GM20000 (cell line): ENCODE results near the gene ADPGK.

Source experiments
- DNase-seq: peaks from one replicate; pipeline ENCODE4 v3.0.0; 2012; ENCODE audit warnings: low spot score
- CTCF ChIP-seq: IDR thresholded peaks from 2 replicates; pipeline ENCODE4 v1.5.1; 2012; ENCODE audit warnings: mild to moderate bottlenecking, control low read depth; ENCODE audit errors: extremely low read depth, missing control alignments

ADPGK gene

GRCh38 chr15:72787526-72787925, 4.0 kb upstream of the ADPGK start:
- TF ChIP-seq CTCF, result no peak
- DNase-seq, result no peak

GRCh38 chr15:72786676-72787345, 3.3 kb upstream of the ADPGK start:
- DNase-seq, result no peak

DNA sequence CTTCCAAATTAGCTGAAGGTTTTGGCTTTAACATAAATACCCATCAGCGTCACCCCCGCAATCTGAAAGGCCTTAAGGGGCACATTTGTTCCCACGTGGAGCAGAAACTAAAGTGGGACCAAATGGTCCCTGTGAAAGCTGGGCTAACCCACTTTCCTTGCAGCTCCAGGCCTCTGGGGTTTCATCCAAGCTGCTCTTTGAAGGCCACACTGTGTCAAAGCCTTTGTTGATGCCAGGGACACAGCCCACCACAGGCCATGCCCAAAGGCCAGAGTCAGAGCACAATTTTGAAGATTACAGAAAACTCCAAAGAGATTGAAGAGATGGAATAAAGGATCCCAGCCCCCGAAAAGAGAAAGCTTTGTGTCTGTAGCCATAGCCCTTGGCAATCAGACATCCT, 2.7 kb upstream of the ADPGK start:
- no peak for TF ChIP-seq CTCF
- no peak for DNase-seq

More at GRCh38 chr15:72786676-72787345, 3.3 kb upstream of the ADPGK start:
- no peak for TF ChIP-seq CTCF

DNA sequence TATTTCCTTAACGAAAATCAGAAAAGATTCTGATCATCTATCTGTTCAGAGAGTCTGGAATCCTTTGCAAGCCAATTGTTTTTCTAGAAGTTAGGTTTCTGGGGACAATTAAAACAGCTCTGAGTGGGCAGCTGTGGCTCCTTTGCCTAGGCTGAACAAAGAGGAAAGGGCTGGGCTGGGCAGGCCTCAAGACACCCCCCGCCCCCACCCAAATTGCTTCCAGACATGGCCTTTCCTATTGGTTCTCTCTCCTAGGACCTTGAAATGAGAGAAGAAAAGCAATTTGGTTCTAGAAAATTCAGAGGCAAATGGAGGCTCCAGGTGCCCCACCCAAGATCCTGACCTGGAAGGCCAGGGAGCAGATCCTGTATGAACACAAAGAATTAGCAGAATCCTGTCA, 2.3 kb upstream of the ADPGK start:
- no peak for DNase-seq

DNA sequence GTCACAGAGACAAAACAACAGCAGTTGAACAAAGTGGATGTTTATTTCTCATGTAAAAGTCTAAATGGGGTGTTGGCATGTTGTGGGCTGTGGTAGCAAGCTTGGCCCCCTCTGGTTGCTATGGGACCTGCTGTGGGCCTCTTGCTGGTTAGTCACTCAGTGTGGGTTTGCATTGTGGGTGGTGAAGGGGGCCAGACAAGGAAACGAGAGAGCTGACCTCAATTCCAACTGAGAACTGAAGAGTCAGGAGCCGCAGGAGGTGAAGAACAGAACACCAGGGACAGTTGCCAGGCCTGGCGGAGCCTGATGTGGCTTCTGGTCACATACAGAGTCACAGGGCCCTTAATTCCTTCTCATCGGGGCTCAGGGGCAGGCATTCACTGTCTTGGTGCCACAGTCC, 1.9 kb upstream of the ADPGK start:
- no peak for TF ChIP-seq CTCF
- no peak for DNase-seq

More for the DNA sequence above, 2.3 kb upstream of the ADPGK start:
- no peak for TF ChIP-seq CTCF

- no peak for DNase-seq
- no peak for TF ChIP-seq CTCF
Observed at GRCh38 chr15:72784456-72784876, 908 bp upstream of the ADPGK start.

DNA sequence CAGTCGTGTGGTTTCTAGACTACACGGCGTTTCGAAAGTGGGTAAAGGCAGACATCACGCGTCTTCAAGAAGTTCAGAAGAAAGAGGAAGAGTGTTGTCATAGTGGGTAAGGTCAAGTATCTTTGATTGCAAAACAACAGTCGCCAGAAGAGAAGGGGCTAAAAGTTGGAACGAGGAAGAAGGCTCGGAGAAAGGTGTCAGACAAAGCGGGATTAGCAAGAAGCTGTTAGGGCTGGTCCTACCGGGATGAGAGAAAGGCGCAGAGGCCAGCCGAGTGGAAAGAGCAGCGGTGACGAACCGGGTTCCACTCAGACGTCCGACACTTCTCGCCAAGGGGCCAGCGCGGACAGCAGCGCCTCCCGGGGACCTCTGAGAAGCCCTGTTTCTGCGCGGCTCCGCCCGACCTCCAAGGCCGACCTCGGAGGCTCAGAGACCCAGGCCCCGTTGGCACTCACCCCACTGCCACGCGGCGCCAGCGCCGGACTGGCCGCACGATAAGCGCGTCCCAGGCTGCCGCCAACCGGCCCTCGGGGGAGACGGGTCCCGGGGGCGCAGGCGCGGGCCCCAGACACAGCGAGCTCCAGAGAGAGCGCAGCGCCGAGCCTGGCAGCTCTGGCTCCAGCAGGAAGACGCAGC, 436 bp downstream of the ADPGK start:
- peak; percentile 73 for DNase-seq

More for the DNA sequence above, 436 bp downstream of the ADPGK start:
- no peak for TF ChIP-seq CTCF
